NCI-H1436 treated with DMSO at 0.1 percent for 48 hours (cell line): ENCODE measurements around the gene CREBZF.
"Not testable (repeated sequence)": the region's sequence is repeated elsewhere in the genome, so short reads cannot be mapped to it uniquely, and the experiment has no call there.

ENCODE experiments used
- DNase-seq: peaks from one replicate; lab custom pipeline; 2025; lab: John Stamatoyannopoulos, UW

CREBZF gene

GRCh38 chr11:85626496-85626895, 38.4 kb downstream of the CREBZF start:
- no peak for DNase-seq

- no peak for DNase-seq
These were observed 44.7 kb downstream of the CREBZF start for GRCh38 chr11:85620256-85620655.

- no peak for DNase-seq
These were observed 45.4 kb downstream of the CREBZF start for GRCh38 chr11:85619499-85619898.

GRCh38 chr11:85611643-85612042, 53.3 kb downstream of the CREBZF start:
- DNase-seq, result not testable (repeated sequence)
